ENCODE measurements around the gene HIGD2A.

Gene HIGD2A

DNA sequence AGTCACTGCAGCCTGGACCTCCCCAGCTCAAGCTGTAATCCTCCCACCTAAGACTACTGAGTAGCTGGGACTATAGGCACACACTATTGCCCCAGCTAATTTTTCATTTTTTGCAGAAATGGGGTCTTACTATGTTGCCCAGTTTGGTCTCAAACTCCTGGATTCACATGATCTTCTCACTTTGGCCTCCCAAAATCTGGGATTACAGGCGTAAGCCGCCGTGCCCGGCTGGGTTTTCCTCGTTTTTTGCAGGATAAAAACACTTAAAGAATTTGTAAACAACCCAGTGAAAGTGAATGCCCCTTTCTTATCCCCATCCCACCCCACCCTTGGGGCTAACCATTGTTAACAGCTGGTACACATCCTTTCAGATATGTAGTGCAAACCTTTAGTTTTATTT, 20.0 kb downstream of the HIGD2A start:
- in situ Hi-C loops (cut with HindIII; ENCODE audit: low pct_ligation_motif_present, low sequenced_read_pairs), result no loop called here
- Histone ChIP-seq H3K27ac (no peak overlapping the region), H3K36me3 (replicated peaks) (peaks cover 14% of the 10 kb centered on the region), H3K4me3 (ENCODE audit: low read depth, low read length) (no peak overlapping the region), H3K27me3 (replicated peaks) (no peaks in the 10 kb centered on the region)
- no peak for DNase-seq
- TF ChIP-seq, protein P1, sequence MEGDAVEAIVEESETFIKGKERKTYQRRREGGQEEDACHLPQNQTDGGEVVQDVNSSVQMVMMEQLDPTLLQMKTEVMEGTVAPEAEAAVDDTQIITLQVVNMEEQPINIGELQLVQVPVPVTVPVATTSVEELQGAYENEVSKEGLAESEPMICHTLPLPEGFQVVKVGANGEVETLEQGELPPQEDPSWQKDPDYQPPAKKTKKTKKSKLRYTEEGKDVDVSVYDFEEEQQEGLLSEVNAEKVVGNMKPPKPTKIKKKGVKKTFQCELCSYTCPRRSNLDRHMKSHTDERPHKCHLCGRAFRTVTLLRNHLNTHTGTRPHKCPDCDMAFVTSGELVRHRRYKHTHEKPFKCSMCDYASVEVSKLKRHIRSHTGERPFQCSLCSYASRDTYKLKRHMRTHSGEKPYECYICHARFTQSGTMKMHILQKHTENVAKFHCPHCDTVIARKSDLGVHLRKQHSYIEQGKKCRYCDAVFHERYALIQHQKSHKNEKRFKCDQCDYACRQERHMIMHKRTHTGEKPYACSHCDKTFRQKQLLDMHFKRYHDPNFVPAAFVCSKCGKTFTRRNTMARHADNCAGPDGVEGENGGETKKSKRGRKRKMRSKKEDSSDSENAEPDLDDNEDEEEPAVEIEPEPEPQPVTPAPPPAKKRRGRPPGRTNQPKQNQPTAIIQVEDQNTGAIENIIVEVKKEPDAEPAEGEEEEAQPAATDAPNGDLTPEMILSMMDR (IDR thresholded peaks at IDR 0.05; ENCODE audit: low read depth, low read length, missing control alignments), result no peak

DNA sequence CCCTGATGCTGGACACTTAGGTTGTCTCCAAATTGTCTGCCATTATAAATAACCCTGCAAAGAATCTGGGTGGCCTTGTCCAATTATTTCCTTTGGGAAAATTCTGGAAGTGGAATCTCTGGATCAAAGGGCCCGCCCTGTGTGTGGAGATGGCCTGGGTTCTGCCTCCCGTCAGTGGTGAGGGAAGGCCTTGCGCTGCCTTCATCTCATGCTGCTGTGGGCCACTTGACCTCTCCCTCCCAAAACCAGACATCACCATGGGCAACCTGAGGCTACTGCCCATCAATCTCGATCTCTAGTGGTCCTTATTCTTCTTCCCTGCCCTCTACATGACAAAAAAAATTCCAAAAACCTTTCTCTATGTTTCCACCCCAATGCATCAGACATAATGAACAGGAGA, 21.2 kb downstream of the HIGD2A start:
- TF ChIP-seq, protein P1 (IDR thresholded peaks at IDR 0.05; ENCODE audit: low read depth, low read length, missing control alignments), result no peak
- no peak for DNase-seq
- in situ Hi-C loops (cut with HindIII; ENCODE audit: low pct_ligation_motif_present, low sequenced_read_pairs), result no loop called here
- Histone ChIP-seq H3K4me3 (ENCODE audit: low read depth, low read length) (no peak overlapping the region), H3K27ac (no peak overlapping the region), H3K27me3 (replicated peaks) (no peaks in the 10 kb centered on the region), H3K36me3 (replicated peaks) (peaks cover 14% of the 10 kb centered on the region)

- H3K27ac ChIP-seq, result no peak overlapping the region
- no peak for DNase-seq
- peaks cover 12% of the 10 kb centered on the region for H3K36me3 ChIP-seq (replicated peaks)
- no peak overlapping the region for H3K4me3 ChIP-seq (ENCODE audit: low read depth, low read length)
- no peaks in the 10 kb centered on the region for H3K27me3 ChIP-seq (replicated peaks)
- TF ChIP-seq, protein P1 (IDR thresholded peaks at IDR 0.05; ENCODE audit: low read depth, low read length, missing control alignments), result no peak
- in situ Hi-C loops (cut with HindIII; ENCODE audit: low pct_ligation_motif_present, low sequenced_read_pairs), result no loop called here
Measured at GRCh38 chr5:176410486-176411180, 22.1 kb downstream of the HIGD2A start.

DNA sequence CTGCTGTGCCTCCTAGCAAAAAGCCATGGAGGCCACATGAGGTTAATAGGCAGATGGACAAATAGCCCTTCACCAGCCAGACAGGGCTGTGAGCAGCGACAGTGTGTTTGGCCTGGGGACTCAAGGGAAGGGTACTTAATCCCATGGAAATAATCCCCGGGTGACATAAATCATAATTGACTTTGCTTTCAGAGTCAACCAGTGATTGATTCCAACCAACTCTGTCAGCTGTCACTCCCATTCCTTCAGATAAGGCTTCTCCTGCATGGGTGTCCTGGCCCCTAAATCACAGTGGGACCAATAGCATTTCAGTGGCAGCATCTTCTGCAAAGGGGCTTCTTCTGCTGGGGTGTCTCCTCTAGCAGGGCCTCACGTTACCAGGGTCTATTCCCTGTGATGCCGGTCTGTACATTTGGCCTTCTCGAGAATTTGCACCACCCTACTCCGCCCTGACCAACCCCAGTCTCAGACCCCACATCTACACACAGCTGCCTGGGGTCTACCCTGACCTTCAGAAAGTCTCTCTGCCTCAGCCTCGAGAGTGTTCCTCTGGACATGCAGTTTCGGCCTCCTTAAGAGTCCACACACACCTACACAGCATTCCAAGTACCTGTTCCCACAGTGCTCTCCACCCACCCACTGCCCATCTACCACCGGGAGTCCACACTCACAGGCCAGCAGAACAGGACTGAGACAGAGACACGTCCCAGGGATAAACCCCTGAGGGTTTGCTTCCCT, 24.1 kb downstream of the HIGD2A start:
- TF ChIP-seq, protein P1 (IDR thresholded peaks at IDR 0.05; ENCODE audit: low read depth, low read length, missing control alignments), result no peak
- no peak overlapping the region for H3K27ac ChIP-seq
- H3K36me3 ChIP-seq (replicated peaks), result no peaks in the 10 kb centered on the region
- in situ Hi-C loops (cut with HindIII; ENCODE audit: low pct_ligation_motif_present, low sequenced_read_pairs), result no loop called here
- no peak for DNase-seq
- H3K4me3 ChIP-seq (ENCODE audit: low read depth, low read length), result no peak overlapping the region
- no peaks in the 10 kb centered on the region for H3K27me3 ChIP-seq (replicated peaks)

- in situ Hi-C loops (cut with HindIII; ENCODE audit: low pct_ligation_motif_present, low sequenced_read_pairs), result no loop called here
- TF ChIP-seq, protein P1 (IDR thresholded peaks at IDR 0.05; ENCODE audit: low read depth, low read length, missing control alignments), result no peak
- Histone ChIP-seq H3K4me3 (ENCODE audit: low read depth, low read length) (no peak overlapping the region), H3K27me3 (replicated peaks) (no peaks in the 10 kb centered on the region), H3K27ac (no peak overlapping the region), H3K36me3 (replicated peaks) (no peaks in the 10 kb centered on the region)
- peak; percentile 32 for DNase-seq
Measured at GRCh38 chr5:176413255-176413565, 24.7 kb downstream of the HIGD2A start.

Data from brain microvascular endothelial cell (primary cell).